OCI-LY1 (cell line): ENCODE data around the gene TTLL5.
"Not testable (repeated sequence)": the region's sequence is repeated elsewhere in the genome, so short reads cannot be mapped to it uniquely, and the experiment has no call there.

Experiments used
- EZH2 ChIP-seq: fragments of 200-600 bp; sonication (generic), shearing (Covaris generic); IDR thresholded peaks from 2 replicates; pipeline ENCODE4 v1.8.0; 2017; ENCODE audit warnings: borderline replicate concordance, mixed run types, mild to moderate bottlenecking, antibody characterized with exemption, low read length, moderate library complexity, mixed read lengths
- TF ChIP-seq, protein P1 (sequence below): fragments of 200-600 bp; sonication (generic), shearing (Covaris generic); IDR thresholded peaks from 2 replicates; pipeline ENCODE4 v1.5.1; 2017; ENCODE audit warnings: mild to moderate bottlenecking, antibody characterized with exemption, low read length, moderate library complexity, mixed read lengths

DNA sequence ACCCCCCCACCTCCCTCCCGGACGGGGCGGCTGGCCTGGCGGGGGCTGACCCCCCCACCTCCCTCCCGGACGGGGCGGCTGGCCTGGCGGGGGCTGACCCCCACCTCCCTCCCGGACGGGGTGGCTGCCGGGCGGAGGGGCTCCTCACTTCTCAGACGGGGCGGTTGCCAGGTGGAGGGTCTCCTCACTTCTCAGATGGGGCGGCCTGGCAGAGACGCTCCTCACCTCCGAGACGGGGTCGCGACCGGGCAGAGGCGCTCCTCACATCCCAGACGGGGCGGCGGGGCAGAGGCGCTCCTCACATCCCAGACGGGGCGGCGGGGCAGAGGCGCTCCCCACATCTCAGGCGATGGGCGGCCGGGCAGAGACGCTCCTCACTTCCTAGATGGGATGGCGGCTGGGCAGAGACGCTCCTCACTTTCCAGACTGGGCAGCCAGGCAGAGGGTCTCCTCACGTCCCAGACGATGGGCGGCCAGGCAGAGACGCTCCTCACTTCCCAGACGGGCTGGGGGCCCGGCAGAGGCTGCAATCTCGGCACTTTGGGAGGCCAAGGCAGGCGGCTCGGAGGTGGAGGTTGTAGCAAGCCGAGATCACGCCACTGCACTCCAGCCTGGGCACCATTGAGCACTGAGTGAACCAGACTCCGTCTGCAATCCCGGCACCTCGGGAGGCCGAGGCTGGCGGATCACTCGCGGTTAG lies 264.2 kb downstream of the TTLL5 start:
- TF ChIP-seq EZH2, result not testable (repeated sequence)
- TF ChIP-seq, protein P1, sequence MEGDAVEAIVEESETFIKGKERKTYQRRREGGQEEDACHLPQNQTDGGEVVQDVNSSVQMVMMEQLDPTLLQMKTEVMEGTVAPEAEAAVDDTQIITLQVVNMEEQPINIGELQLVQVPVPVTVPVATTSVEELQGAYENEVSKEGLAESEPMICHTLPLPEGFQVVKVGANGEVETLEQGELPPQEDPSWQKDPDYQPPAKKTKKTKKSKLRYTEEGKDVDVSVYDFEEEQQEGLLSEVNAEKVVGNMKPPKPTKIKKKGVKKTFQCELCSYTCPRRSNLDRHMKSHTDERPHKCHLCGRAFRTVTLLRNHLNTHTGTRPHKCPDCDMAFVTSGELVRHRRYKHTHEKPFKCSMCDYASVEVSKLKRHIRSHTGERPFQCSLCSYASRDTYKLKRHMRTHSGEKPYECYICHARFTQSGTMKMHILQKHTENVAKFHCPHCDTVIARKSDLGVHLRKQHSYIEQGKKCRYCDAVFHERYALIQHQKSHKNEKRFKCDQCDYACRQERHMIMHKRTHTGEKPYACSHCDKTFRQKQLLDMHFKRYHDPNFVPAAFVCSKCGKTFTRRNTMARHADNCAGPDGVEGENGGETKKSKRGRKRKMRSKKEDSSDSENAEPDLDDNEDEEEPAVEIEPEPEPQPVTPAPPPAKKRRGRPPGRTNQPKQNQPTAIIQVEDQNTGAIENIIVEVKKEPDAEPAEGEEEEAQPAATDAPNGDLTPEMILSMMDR, result not testable (repeated sequence)
